Neural cell (in vitro differentiated cells): ENCODE results near the gene MAMSTR. TPM values are rescaled to one million over a fixed set of nuclear protein-coding genes. Genes with fewer than 3 reads are reported as not detected.

Source experiments
- H2AFZ ChIP-seq: fragments of 200-600, 300-800 bp; sonication (generic), shearing (Covaris generic); 2 replicates; pipeline ENCODE4 v1.6.0; 2014; ENCODE audit warnings: low read depth, mild to moderate bottlenecking, antibody characterized with exemption, low read length, moderate library complexity
- H3F3A ChIP-seq: fragments of 200-600 bp; shearing (Covaris generic); 2 replicates; pipeline ENCODE4 v1.6.1; 2016; ENCODE audit warnings: mild to moderate bottlenecking, moderate library complexity, mixed read lengths, antibody characterized with exemption, low read length; ENCODE audit not compliant: insufficient read depth, poor library complexity, severe bottlenecking
- H3K27ac ChIP-seq: fragments of 200-600, 300-800 bp; sonication (generic), shearing (Covaris generic); 2 replicates; pipeline ENCODE4 v1.5.1; 2014; ENCODE audit warnings: mild to moderate bottlenecking, low read length, moderate library complexity
- H3K27me3 ChIP-seq: fragments of 300-800, 200-600 bp; sonication (generic), shearing (Covaris generic); 2 replicates; pipeline ENCODE4 v1.6.0; 2014; ENCODE audit warnings: mild to moderate bottlenecking, low read depth, low read length, moderate library complexity; ENCODE audit not compliant: insufficient read depth
- H3K36me3 ChIP-seq: fragments of 300-800, 200-600 bp; sonication (generic), shearing (Covaris generic); 2 replicates; pipeline ENCODE4 v1.5.1; 2014; ENCODE audit warnings: mild to moderate bottlenecking, antibody characterized with exemption, low read length, moderate library complexity; ENCODE audit not compliant: insufficient read depth
- H3K4me2 ChIP-seq: fragments of 300-800, 200-600 bp; sonication (generic), shearing (Covaris generic); 2 replicates; pipeline ENCODE4 v1.6.0; 2014; ENCODE audit warnings: mild to moderate bottlenecking, low read length
- H3K4me3 ChIP-seq: fragments of 300-800, 200-600 bp; sonication (generic), shearing (Covaris generic); 2 replicates; pipeline ENCODE4 v1.5.1; 2014; ENCODE audit warnings: mild to moderate bottlenecking, low read length, moderate library complexity
- H3K79me2 ChIP-seq: fragments of 200-600 bp; shearing (Covaris generic); replicated peaks from 2 replicates; pipeline ENCODE4 v1.6.0; 2014; ENCODE audit warnings: mild to moderate bottlenecking, low read length, moderate library complexity; ENCODE audit not compliant: insufficient read depth
- H3K9ac ChIP-seq: fragments of 300-800, 200-600 bp; sonication (generic), shearing (Covaris generic); 2 replicates; pipeline ENCODE4 v1.6.1; 2016; ENCODE audit warnings: mild to moderate bottlenecking, low read length, mixed read lengths
- H3K9me2 ChIP-seq: fragments of 200-600 bp; shearing (Covaris generic); 2 replicates; pipeline ENCODE4 v1.6.1; 2016; ENCODE audit warnings: mild to moderate bottlenecking, low read length, mixed read lengths; ENCODE audit not compliant: insufficient read depth
- H3K9me3 ChIP-seq: fragments of 200-600, 300-800 bp; sonication (generic), shearing (Covaris generic); 2 replicates; pipeline ENCODE4 v1.6.1; 2016; ENCODE audit warnings: mild to moderate bottlenecking, mixed run types, low read length, moderate library complexity, mixed read lengths
- H4K20me1 ChIP-seq: fragments of 200-600 bp; shearing (Covaris generic); 2 replicates; pipeline ENCODE4 v1.6.1; 2016; ENCODE audit warnings: mild to moderate bottlenecking, mixed run types; ENCODE audit not compliant: insufficient read depth
- EP300 ChIP-seq: fragments of 450-650 bp; conservative IDR thresholded peaks from 2 replicates; pipeline ENCODE4 v1.6.1; 2014; ENCODE audit warnings: antibody characterized with exemption, mild to moderate bottlenecking, moderate library complexity; ENCODE audit not compliant: poor library complexity, severe bottlenecking
- EZH2 ChIP-seq: fragments of 200-600, 300-800 bp; shearing (Covaris generic), sonication (generic); IDR thresholded peaks from 2 replicates; pipeline ENCODE4 v1.6.1; 2014; ENCODE audit warnings: antibody characterized with exemption, low read length, borderline replicate concordance, mild to moderate bottlenecking; ENCODE audit not compliant: insufficient read depth, poor library complexity, severe bottlenecking
- MXI1 ChIP-seq: fragments of 450-650 bp; conservative IDR thresholded peaks from 2 replicates; pipeline ENCODE4 v1.6.1; 2014; ENCODE audit warnings: antibody characterized with exemption, mild to moderate bottlenecking; ENCODE audit not compliant: poor library complexity, severe bottlenecking
- POLR2AphosphoS5 ChIP-seq: IDR thresholded peaks from 2 replicates; pipeline ENCODE4 v1.6.1; 2012
- RAD21 ChIP-seq: fragments of 450-650 bp; conservative IDR thresholded peaks from 2 replicates; pipeline ENCODE4 v1.6.1; 2014; ENCODE audit warnings: antibody characterized with exemption, mild to moderate bottlenecking, moderate library complexity
- SMC3 ChIP-seq: fragments of 450-650 bp; conservative IDR thresholded peaks from 2 replicates; pipeline ENCODE4 v1.6.1; 2014; ENCODE audit warnings: antibody characterized with exemption, mild to moderate bottlenecking, moderate library complexity; ENCODE audit not compliant: poor library complexity
- TAF1 ChIP-seq: IDR thresholded peaks from 2 replicates; pipeline ENCODE4 v1.6.1; 2012; ENCODE audit warnings: low read depth
- polyA plus RNA-seq: library from polyadenylated mRNA; depleted of rRNA; stranded (reverse); fragments of >200 nt; gene quantifications from 2 replicates; pipeline ENCODE4 v1.2.3, GENCODE V29; 2014
- TF ChIP-seq, protein P1 (sequence below): IDR thresholded peaks from 2 replicates; pipeline ENCODE4 v1.6.1; 2012; ENCODE audit warnings: borderline replicate concordance
- TF ChIP-seq, protein P2 (sequence below): fragments of 450-650 bp; IDR thresholded peaks from 2 replicates; pipeline ENCODE4 v1.5.1; 2014; ENCODE audit warnings: antibody characterized with exemption, mild to moderate bottlenecking, moderate library complexity; ENCODE audit not compliant: poor library complexity, severe bottlenecking

The MAMSTR gene
- polyA plus RNA-seq, 1 donor from 2014 or later, result 0.36 TPM

DNA sequence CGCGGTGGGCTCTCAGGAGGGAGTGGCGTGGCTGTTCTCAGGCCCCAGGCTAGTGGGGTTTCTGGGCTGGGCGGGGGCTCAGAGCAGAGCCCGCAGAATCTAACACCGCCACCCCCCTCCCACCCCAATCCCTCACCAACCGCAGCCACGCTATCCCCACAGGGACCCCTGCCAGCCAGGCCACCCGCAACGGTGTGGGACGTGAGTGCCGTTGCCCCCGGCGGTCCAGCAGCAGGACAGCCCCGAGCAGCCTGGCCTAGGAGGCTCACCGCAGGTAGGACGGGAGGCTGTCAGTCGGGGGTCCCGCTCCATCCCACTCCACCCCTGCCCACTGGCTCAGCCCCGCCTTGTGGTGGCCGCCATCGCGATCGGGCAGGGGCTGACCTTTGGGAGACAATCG, 46.5 kb downstream of the MAMSTR start, which contains the start of gene NTN5:
NTN5 (minus strand) TSS at position 24 of the 400 bp plus-strand sequence. CDS start 2,031 bp downstream, outside the sequence.
- Histone ChIP-seq H3K79me2 (no peaks in the 10 kb centered on the region), H3K9me3 (no peaks in the 10 kb centered on the region), H3K27me3 (no peaks in the 10 kb centered on the region), H3K9ac (no peak within 1 kb of the TSS), H3K4me3 (no peak within 1 kb of the TSS), H3K36me3 (no peaks in the 10 kb centered on the region), H3K9me2 (no peaks in the 10 kb centered on the region), H3K4me2 (no peak within 1 kb of the TSS), H3K27ac (no peak within 1 kb of the TSS), H2AFZ (no peak within 1 kb of the TSS), H4K20me1 (no peaks in the 10 kb centered on the region), H3F3A (no peaks in the 10 kb centered on the region)
- TF ChIP-seq EP300, result no peak
- no peak for TF ChIP-seq POLR2AphosphoS5
- no peak for TF ChIP-seq SMC3
- TF ChIP-seq, protein P1, sequence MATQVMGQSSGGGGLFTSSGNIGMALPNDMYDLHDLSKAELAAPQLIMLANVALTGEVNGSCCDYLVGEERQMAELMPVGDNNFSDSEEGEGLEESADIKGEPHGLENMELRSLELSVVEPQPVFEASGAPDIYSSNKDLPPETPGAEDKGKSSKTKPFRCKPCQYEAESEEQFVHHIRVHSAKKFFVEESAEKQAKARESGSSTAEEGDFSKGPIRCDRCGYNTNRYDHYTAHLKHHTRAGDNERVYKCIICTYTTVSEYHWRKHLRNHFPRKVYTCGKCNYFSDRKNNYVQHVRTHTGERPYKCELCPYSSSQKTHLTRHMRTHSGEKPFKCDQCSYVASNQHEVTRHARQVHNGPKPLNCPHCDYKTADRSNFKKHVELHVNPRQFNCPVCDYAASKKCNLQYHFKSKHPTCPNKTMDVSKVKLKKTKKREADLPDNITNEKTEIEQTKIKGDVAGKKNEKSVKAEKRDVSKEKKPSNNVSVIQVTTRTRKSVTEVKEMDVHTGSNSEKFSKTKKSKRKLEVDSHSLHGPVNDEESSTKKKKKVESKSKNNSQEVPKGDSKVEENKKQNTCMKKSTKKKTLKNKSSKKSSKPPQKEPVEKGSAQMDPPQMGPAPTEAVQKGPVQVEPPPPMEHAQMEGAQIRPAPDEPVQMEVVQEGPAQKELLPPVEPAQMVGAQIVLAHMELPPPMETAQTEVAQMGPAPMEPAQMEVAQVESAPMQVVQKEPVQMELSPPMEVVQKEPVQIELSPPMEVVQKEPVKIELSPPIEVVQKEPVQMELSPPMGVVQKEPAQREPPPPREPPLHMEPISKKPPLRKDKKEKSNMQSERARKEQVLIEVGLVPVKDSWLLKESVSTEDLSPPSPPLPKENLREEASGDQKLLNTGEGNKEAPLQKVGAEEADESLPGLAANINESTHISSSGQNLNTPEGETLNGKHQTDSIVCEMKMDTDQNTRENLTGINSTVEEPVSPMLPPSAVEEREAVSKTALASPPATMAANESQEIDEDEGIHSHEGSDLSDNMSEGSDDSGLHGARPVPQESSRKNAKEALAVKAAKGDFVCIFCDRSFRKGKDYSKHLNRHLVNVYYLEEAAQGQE, result no peak
- no peak for TF ChIP-seq RAD21
- TF ChIP-seq MXI1, result no peak
- TF ChIP-seq EZH2, result no peak
- TF ChIP-seq, protein P2, sequence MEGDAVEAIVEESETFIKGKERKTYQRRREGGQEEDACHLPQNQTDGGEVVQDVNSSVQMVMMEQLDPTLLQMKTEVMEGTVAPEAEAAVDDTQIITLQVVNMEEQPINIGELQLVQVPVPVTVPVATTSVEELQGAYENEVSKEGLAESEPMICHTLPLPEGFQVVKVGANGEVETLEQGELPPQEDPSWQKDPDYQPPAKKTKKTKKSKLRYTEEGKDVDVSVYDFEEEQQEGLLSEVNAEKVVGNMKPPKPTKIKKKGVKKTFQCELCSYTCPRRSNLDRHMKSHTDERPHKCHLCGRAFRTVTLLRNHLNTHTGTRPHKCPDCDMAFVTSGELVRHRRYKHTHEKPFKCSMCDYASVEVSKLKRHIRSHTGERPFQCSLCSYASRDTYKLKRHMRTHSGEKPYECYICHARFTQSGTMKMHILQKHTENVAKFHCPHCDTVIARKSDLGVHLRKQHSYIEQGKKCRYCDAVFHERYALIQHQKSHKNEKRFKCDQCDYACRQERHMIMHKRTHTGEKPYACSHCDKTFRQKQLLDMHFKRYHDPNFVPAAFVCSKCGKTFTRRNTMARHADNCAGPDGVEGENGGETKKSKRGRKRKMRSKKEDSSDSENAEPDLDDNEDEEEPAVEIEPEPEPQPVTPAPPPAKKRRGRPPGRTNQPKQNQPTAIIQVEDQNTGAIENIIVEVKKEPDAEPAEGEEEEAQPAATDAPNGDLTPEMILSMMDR, result no peak
- no peak for TF ChIP-seq TAF1

DNA sequence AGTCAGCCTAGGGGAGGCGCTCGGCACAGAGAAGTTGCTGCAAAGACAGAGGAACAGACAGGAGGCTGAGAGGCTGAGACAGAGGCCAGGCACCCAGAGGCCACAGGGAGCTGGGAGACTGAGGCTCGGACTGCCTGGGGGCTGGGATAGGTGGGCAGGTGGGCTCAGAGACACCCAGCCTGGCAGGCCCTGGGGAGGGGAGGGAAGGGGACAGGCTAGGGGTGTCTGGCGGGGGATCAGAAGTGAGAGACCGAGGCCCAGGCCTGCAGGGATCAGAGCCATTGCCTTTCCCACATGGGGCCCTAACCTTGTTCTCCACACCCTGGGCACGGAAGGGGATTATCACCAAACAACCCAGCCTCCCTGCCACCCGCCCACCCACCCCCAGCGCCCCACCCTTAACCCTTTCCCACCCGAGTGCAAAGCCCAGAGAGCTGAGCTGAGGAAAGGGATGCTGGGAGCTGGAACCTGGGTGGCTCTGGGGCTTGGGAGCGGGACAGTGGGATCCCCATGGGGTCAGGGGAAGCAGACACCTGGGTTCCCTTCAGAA, 48.0 kb downstream of the MAMSTR start:
- Histone ChIP-seq H2AFZ (no peak overlapping the region), H3K9ac (no peak overlapping the region), H3K9me2 (no peaks in the 10 kb centered on the region), H3K79me2 (no peaks in the 10 kb centered on the region), H3K27ac (no peak overlapping the region), H4K20me1 (no peaks in the 10 kb centered on the region), H3K9me3 (no peaks in the 10 kb centered on the region), H3K36me3 (no peaks in the 10 kb centered on the region), H3F3A (no peaks in the 10 kb centered on the region), H3K4me2 (no peak overlapping the region), H3K27me3 (no peaks in the 10 kb centered on the region), H3K4me3 (no peak overlapping the region)
- TF ChIP-seq, protein P2, result no peak
- TF ChIP-seq EZH2 (no peak), SMC3 (no peak), EP300 (no peak), TAF1 (no peak), RAD21 (no peak), MXI1 (no peak), POLR2AphosphoS5 (no peak)
- TF ChIP-seq, protein P1, result no peak
